Vagina (tissue), 2 donors: ENCODE data around the gene HCRTR1. TPM values are rescaled to one million over a fixed set of nuclear protein-coding genes. Genes with fewer than 3 reads are reported as not detected.
A peak's percentile ranks its signal among the peaks of the same experiment; 100 is the strongest.

Source experiments
- DNase-seq, 2 donors: peaks; one replicate each; pipeline ENCODE4 v3.0.0-alpha.2; 2017; ENCODE audit errors: extremely low spot score in 2 of 2
- H3K27ac ChIP-seq: fragments of 200-600 bp; sonication (generic); one replicate; pipeline ENCODE4 v1.5.1; 2019
- H3K27me3 ChIP-seq: fragments of 200-600 bp; sonication (generic); one replicate; pipeline ENCODE4 v1.5.1; 2019
- H3K36me3 ChIP-seq, 2 donors: fragments of 200-600 bp; sonication (generic); one replicate each; pipeline ENCODE4 v1.5.1; 2017 to 2019
- H3K4me1 ChIP-seq: fragments of 200-600 bp; sonication (generic); one replicate; pipeline ENCODE4 v1.5.1; 2019
- H3K4me3 ChIP-seq, 2 donors: fragments of 200-600 bp; sonication (generic); 1 replicate in 1 of 2; 2 replicates in 1 of 2; pipeline ENCODE4 v1.5.1; 2016 to 2019
- H3K9me3 ChIP-seq: fragments of 200-600 bp; sonication (generic); one replicate; pipeline ENCODE4 v1.5.1; 2019
- CTCF ChIP-seq, 3 experiments: fragments of 450-650 bp in 2 of 3; fragments of 200-600 bp in 1 of 3; sonication (generic) in 1 of 3; IDR thresholded peaks; one replicate each; pipeline ENCODE4 v1.5.1; 2017 to 2019; ENCODE audit warnings: antibody characterized with exemption in 3 of 3, mild to moderate bottlenecking in 2 of 3, moderate library complexity in 2 of 3
- POLR2A ChIP-seq, 2 donors: fragments of 450-650 bp; IDR thresholded peaks; one replicate each; pipeline ENCODE4 v1.6.1; 2017; ENCODE audit warnings: antibody characterized with exemption in 2 of 2, mild to moderate bottlenecking in 2 of 2, moderate library complexity in 2 of 2
- POLR2AphosphoS5 ChIP-seq, 2 donors: sonication (generic); formaldehyde crosslinking; IDR thresholded peaks; one replicate each; pipeline ENCODE4 v1.9.0; 2017; ENCODE audit warnings: antibody characterized with exemption in 2 of 2, mild to moderate bottlenecking in 2 of 2, low read depth in 1 of 2; ENCODE audit not compliant: insufficient read depth in 1 of 2
- intact Hi-C: fragments of 100-400 bp; cut with DNase I; formaldehyde crosslinking; loops from one replicate; pipeline ENCODE4 v1.15.1; 2023
- total RNA-seq: library from RNA; depleted of rRNA; stranded (reverse); fragments of >200 nt; gene quantifications from one replicate; pipeline ENCODE4 v1.2.3, GENCODE V29; 2016

HCRTR1 gene
- total RNA-seq, result not detected

GRCh38 chr1:31617218-31617915 is at the start of gene HCRTR1:
TSS of gene HCRTR1 (plus strand) at chr1:31617689. CDS start at chr1:31619193, 1,504 bp downstream.
- intact Hi-C loops, result no loop called here
- TF ChIP-seq POLR2AphosphoS5 (IDR thresholded peaks at IDR 0.05; ENCODE audit: insufficient read depth in 1 of 2, low read depth in 1 of 2) (no peak), POLR2A (IDR thresholded peaks at IDR 0.05) (no peak), CTCF (IDR thresholded peaks at IDR 0.05) (no peak)
- no peaks in the 10 kb centered on the region for H3K27me3 ChIP-seq
- no peak within 1 kb of the TSS for H3K27ac ChIP-seq
- peaks cover 12% of the 10 kb centered on the region for H3K4me1 ChIP-seq
- H3K36me3 ChIP-seq, result no peaks in the 10 kb centered on the region
- peak within 1 kb of the TSS; percentile 45 to 47 for H3K4me3 ChIP-seq
- no peaks in the 10 kb centered on the region for H3K9me3 ChIP-seq
- DNase-seq, result no peak

DNA sequence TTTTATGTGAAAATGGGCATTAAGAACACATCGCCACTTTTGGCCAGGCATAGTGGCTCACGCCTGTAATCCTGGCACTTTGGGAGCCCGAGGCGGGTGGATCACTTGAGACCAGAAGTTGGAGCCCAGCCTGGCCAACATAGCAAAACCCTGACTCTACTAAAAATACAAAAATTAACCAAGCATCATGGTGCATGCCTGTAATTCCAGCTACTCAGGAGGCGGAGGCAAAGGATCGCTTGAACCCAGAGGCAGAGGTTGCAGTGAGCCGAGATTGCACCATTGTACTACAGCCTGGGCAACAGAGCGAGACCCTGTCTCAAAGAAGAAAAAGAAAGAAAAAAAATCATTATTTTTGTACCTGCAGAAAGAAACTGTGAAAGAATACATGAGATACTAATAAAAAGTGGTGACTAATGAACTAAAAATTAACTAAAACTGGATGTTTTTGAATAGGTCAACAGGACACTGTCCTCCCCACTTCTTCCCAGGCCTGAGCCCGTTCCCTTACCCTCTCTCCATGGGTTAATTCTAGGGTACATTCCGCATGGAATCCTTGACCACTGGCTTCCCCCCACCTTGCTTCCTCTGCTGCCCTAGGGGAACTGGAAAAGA is 49.4 kb upstream of the HCRTR1 start:
- intact Hi-C loops, result loop anchor here (2.0 kb wide), 1 partner anchor 25 kb away; no protein-coding TSS in a partner anchor
- Histone ChIP-seq H3K27ac (no peak overlapping the region), H3K36me3 (no peaks in the 10 kb centered on the region), H3K27me3 (no peaks in the 10 kb centered on the region), H3K4me1 (peaks cover 30% of the 10 kb centered on the region), H3K9me3 (no peaks in the 10 kb centered on the region), H3K4me3 (no peak overlapping the region)
- DNase-seq, result peak in 1 of 2 donors; percentile 16
- TF ChIP-seq POLR2A (IDR thresholded peaks at IDR 0.05) (no peak), CTCF (IDR thresholded peaks at IDR 0.05) (no peak), POLR2AphosphoS5 (IDR thresholded peaks at IDR 0.05; ENCODE audit: insufficient read depth in 1 of 2, low read depth in 1 of 2) (no peak)

- no peak for TF ChIP-seq CTCF (IDR thresholded peaks at IDR 0.05)
- no peak for TF ChIP-seq POLR2A (IDR thresholded peaks at IDR 0.05)
- no peak for TF ChIP-seq POLR2AphosphoS5 (IDR thresholded peaks at IDR 0.05; ENCODE audit: insufficient read depth in 1 of 2, low read depth in 1 of 2)
- Histone ChIP-seq H3K4me1 (peaks cover 39% of the 10 kb centered on the region), H3K36me3 (no peaks in the 10 kb centered on the region), H3K4me3 (no peak overlapping the region), H3K9me3 (no peaks in the 10 kb centered on the region), H3K27me3 (no peaks in the 10 kb centered on the region), H3K27ac (no peak overlapping the region)
- intact Hi-C loops, result no loop called here
- DNase-seq, result peak; percentile 80 to 89
Observed at GRCh38 chr1:31568895-31569595, 48.4 kb upstream of the HCRTR1 start.

GRCh38 chr1:31569596-31570173 is 47.8 kb upstream of the HCRTR1 start:
- H3K27me3 ChIP-seq, result no peaks in the 10 kb centered on the region
- TF ChIP-seq POLR2AphosphoS5 (IDR thresholded peaks at IDR 0.05; ENCODE audit: insufficient read depth in 1 of 2, low read depth in 1 of 2) (no peak), CTCF (IDR thresholded peaks at IDR 0.05) (no peak), POLR2A (IDR thresholded peaks at IDR 0.05) (no peak)
- H3K9me3 ChIP-seq, result no peaks in the 10 kb centered on the region
- no peak overlapping the region for H3K4me3 ChIP-seq
- H3K27ac ChIP-seq, result no peak overlapping the region
- intact Hi-C loops, result no loop called here
- H3K4me1 ChIP-seq, result peaks cover 39% of the 10 kb centered on the region
- H3K36me3 ChIP-seq, result no peaks in the 10 kb centered on the region
- DNase-seq, result peak in 1 of 2 donors; percentile 72
